Kidney (tissue), 14 donors: ENCODE results near the gene RELCH. TPM values are rescaled to one million over a fixed set of nuclear protein-coding genes. Genes with fewer than 3 reads are reported as not detected.

Experiments used
- DNase-seq, 5 donors: peaks; one replicate each; pipeline ENCODE4 v3.0.0-alpha.2; 2013 to 2020
- FAIRE-seq: peaks from 2 replicates; lab custom pipeline; 2012; peaks lifted over from hg19 to GRCh38; lab: Jason Lieb, UNC
- H3K27ac ChIP-seq, 2 donors: one replicate each; pipeline ENCODE4 v1.7.0; 2013; ENCODE audit warnings: low read depth in 2 of 2, low read length in 2 of 2, inconsistent platforms in 1 of 2
- H3K27me3 ChIP-seq: one replicate; pipeline ENCODE4 v1.7.1; 2013; ENCODE audit warnings: low read length, inconsistent platforms; ENCODE audit not compliant: control insufficient read depth, insufficient read depth
- H3K36me3 ChIP-seq, 3 donors: one replicate each; pipeline versions ENCODE4 v1.7.0 to v1.7.1; 2013; ENCODE audit warnings: low read length in 3 of 3, control low read depth in 1 of 3, inconsistent platforms in 1 of 3; ENCODE audit not compliant: insufficient read depth in 3 of 3, control insufficient read depth in 2 of 3
- H3K4me1 ChIP-seq, 3 donors: one replicate each; pipeline versions ENCODE4 v1.7.0 to v1.7.1; 2013; ENCODE audit warnings: low read length in 3 of 3, inconsistent platforms in 1 of 3, low read depth in 1 of 3; ENCODE audit not compliant: control insufficient read depth in 2 of 3, insufficient read depth in 2 of 3
- H3K4me3 ChIP-seq, 3 donors: one replicate each; pipeline versions ENCODE4 v1.7.0 to v1.8.1; 2013; ENCODE audit warnings: low read length in 3 of 3, control low read depth in 1 of 3, inconsistent platforms in 1 of 3
- H3K9ac ChIP-seq, 3 donors: one replicate each; pipeline versions ENCODE4 v1.7.0 to v1.7.1; 2013; ENCODE audit warnings: low read length in 3 of 3, control low read depth in 1 of 3, inconsistent platforms in 1 of 3
- H3K9me3 ChIP-seq, 3 donors: one replicate each; pipeline versions ENCODE4 v1.7.0 to v1.7.1; 2013; ENCODE audit warnings: low read length in 3 of 3, control low read depth in 1 of 3, inconsistent platforms in 1 of 3; ENCODE audit not compliant: control insufficient read depth in 2 of 3, insufficient read depth in 1 of 3
- CTCF ChIP-seq: IDR thresholded peaks from 3 replicates; pipeline ENCODE4 v1.5.1; 2012; ENCODE audit warnings: mild to moderate bottlenecking, moderate library complexity, borderline replicate concordance; ENCODE audit not compliant: insufficient read depth; ENCODE audit errors: extremely low read depth
- intact Hi-C: fragments of 100-400 bp; cut with DNase I; formaldehyde crosslinking; loops from one replicate; pipeline ENCODE4 v1.11.1; 2022
- polyA plus RNA-seq: library from polyadenylated mRNA; stranded (reverse); fragments of 350-450 nt; fragmentation: Illumina TruSeq; extraction: RNeasy Lipid Tissue Mini Kit (QIAGEN cat#74804); gene quantifications from one replicate; pipeline ENCODE4 v1.2.3, GENCODE V29; 2014; ENCODE audit warnings: low read depth, low replicate concordance; ENCODE audit not compliant: insufficient read depth
- total RNA-seq: library from RNA; stranded (reverse); fragmentation: NEBNext Ultra II Directional; extraction: Animal tissue kit (Norgen Biotek cat#: 25700); gene quantifications from one replicate; pipeline ENCODE4 v1.2.1, GENCODE V29; 2021
- donor health status: control.
- donor health status: control.
- donor health status: control.
- donor health status: control.
- donor health status: control.
- donor health status: DM: yes; HTN: yes; CAD: no.
- donor health status: Normal renal cell carcinoma (clear cell type).

RELCH gene
- total and polyA plus RNA-seq, 2 donors from 2014 or later, result 9.0 to 39.0 TPM

DNA sequence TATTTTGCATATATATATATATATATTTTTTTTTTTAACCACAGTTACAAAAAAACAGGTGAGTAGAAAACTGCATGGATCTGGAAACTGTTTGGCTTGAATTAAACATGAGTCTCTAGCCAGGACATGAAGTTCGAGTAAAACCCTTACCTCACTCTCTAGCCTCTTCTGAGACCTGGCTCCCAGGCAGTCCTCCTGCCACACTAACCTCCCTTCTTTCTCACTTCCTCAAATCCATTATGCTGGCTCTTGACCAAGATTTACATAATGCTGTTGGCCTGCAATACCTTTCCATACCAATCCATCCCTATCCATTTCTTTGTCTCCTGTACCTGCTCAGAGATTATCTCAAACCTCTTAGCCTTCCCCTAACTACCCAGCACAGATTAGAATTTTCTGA, 34.2 kb upstream of the RELCH start:
- DNase-seq (no peak), FAIRE-seq (no peak)
- Histone ChIP-seq H3K27ac (no peak overlapping the region), H3K4me1 (no peaks in the 10 kb centered on the region), H3K9me3 (no peaks in the 10 kb centered on the region), H3K4me3 (no peak overlapping the region), H3K27me3 (no peaks in the 10 kb centered on the region), H3K36me3 (peaks cover 0 to 2% (median 0%) of the 10 kb centered on the region in 3 donors), H3K9ac (no peak overlapping the region)
- no peak for TF ChIP-seq CTCF
- intact Hi-C loops, result no loop called here

- TF ChIP-seq CTCF, result no peak
- DNase-seq (no peak), FAIRE-seq (no peak)
Measured at GRCh38 chr18:62157843-62158242, 29.2 kb upstream of the RELCH start.

DNA sequence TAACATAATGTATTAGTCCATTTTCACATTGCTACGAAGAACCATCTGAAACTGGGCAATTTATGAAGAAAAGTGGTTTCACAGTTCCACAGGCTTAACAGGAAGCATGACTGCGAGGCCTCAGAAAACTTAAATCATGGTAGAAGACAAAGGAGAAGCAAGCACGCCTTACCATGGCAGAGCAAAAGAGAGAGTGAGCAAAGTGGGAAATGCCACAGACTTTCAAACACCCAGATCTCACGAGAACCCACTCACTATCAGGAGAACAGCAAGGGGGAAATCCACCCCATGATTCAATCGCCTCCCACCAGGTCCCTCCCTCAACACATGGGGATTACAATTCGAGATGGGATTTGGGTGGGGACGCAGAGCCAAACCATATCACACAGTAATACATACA, 22.7 kb upstream of the RELCH start:
- no peak for TF ChIP-seq CTCF
- no peak for DNase-seq
- no peak for FAIRE-seq
- no peaks in the 10 kb centered on the region for H3K27me3 ChIP-seq
- no peaks in the 10 kb centered on the region for H3K36me3 ChIP-seq
- H3K9ac ChIP-seq, result no peak overlapping the region
- intact Hi-C loops, result no loop called here
- no peaks in the 10 kb centered on the region for H3K9me3 ChIP-seq
- H3K4me1 ChIP-seq, result no peaks in the 10 kb centered on the region
- no peak overlapping the region for H3K27ac ChIP-seq
- H3K4me3 ChIP-seq, result no peak overlapping the region

More at GRCh38 chr18:62157843-62158242, 29.2 kb upstream of the RELCH start:
- Histone ChIP-seq H3K27me3 (no peaks in the 10 kb centered on the region), H3K9me3 (no peaks in the 10 kb centered on the region), H3K27ac (no peak overlapping the region), H3K4me3 (no peak overlapping the region), H3K4me1 (no peaks in the 10 kb centered on the region), H3K9ac (no peak overlapping the region), H3K36me3 (peaks cover 0 to 2% (median 0%) of the 10 kb centered on the region in 3 donors)
- intact Hi-C loops, result no loop called here

DNA sequence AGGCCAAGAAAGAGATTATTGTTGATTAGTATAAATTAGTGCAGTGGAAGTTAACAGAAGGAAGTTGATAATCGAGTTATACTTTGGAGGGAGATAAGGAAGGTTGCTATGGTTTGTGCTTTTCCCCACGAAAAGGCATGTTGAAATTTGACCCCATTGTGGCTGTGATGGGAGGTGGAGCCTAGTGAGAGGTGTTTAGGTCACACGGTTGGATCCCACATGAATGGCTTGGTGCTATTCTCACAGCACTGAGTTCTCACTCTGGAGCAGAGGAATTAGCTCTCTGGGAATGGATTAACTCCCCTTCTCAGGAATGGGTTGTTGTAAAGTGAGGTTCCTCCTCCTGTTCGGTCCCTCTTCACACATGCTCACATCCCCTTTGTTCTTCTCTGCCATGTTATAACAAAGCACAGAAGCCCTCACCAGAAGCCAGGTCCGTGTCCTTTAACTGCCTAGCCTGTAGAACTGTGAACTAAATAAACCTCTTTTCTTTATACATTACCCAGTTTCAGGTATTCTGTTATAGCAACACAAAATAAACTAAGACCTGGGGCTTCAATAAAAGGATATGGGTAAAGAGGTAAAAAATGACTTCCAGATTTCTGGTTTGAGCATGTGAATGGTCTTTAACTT, 22.1 kb upstream of the RELCH start:
- H3K27me3 ChIP-seq, result no peaks in the 10 kb centered on the region
- FAIRE-seq (no peak), DNase-seq (no peak)
- no peak overlapping the region for H3K9ac ChIP-seq
- H3K36me3 ChIP-seq, result no peaks in the 10 kb centered on the region
- no peaks in the 10 kb centered on the region for H3K9me3 ChIP-seq
- intact Hi-C loops, result no loop called here
- no peak for TF ChIP-seq CTCF
- H3K27ac ChIP-seq, result no peak overlapping the region
- H3K4me3 ChIP-seq, result no peak overlapping the region
- no peaks in the 10 kb centered on the region for H3K4me1 ChIP-seq
